SU-DHL-6 (cell line): ENCODE measurements around the gene PI4KA.

Experiments used
- H2AFZ ChIP-seq: fragments of 200-600 bp; sonication (generic); 2 replicates; pipeline ENCODE4 v1.6.1; 2014; ENCODE audit warnings: low read depth, mild to moderate bottlenecking, moderate library complexity, mixed read lengths, antibody characterized with exemption, low read length; ENCODE audit not compliant: severe bottlenecking
- H3F3A ChIP-seq: fragments of 200-600 bp; shearing (Covaris generic); 2 replicates; pipeline ENCODE4 v1.6.0; 2016; ENCODE audit warnings: antibody characterized with exemption, mild to moderate bottlenecking; ENCODE audit not compliant: insufficient read depth
- H3K27ac ChIP-seq: fragments of 200-600 bp; sonication (generic); 2 replicates; pipeline ENCODE4 v1.5.1; 2016; ENCODE audit warnings: low read depth, mild to moderate bottlenecking, low read length, moderate library complexity, mixed read lengths
- H3K27me3 ChIP-seq: fragments of 200-600 bp; sonication (generic), shearing (Covaris generic); 2 replicates; pipeline ENCODE4 v1.6.0; 2014; ENCODE audit warnings: mild to moderate bottlenecking, low read length
- H3K36me3 ChIP-seq: fragments of 200-600 bp; sonication (generic); 2 replicates; pipeline ENCODE4 v1.6.1; 2014; ENCODE audit warnings: mild to moderate bottlenecking, low read length, mixed read lengths
- H3K4me2 ChIP-seq: fragments of 300-600, 200-600 bp; shearing (Covaris generic), sonication (generic); 2 replicates; pipeline ENCODE4 v1.6.0; 2014; ENCODE audit warnings: low read length, low read depth, mild to moderate bottlenecking; ENCODE audit not compliant: poor library complexity, severe bottlenecking
- H3K4me3 ChIP-seq: fragments of 200-600 bp; sonication (generic); 2 replicates; pipeline ENCODE4 v1.5.1; 2014; ENCODE audit warnings: antibody characterized with exemption, low read length, mild to moderate bottlenecking, mixed read lengths; ENCODE audit not compliant: insufficient read depth, poor library complexity, severe bottlenecking
- H3K79me2 ChIP-seq: fragments of 200-600 bp; sonication (generic); 2 replicates; pipeline ENCODE4 v1.6.1; 2014; ENCODE audit warnings: mild to moderate bottlenecking, low read length, moderate library complexity; ENCODE audit not compliant: insufficient read depth
- H3K9ac ChIP-seq: fragments of 200-600 bp; sonication (generic); 2 replicates; pipeline ENCODE4 v1.7.0; 2014; ENCODE audit warnings: mild to moderate bottlenecking, low read length
- H3K9me2 ChIP-seq: fragments of 200-600 bp; sonication (generic); replicated peaks from 2 replicates; pipeline ENCODE4 v1.6.1; 2014; ENCODE audit warnings: low read length; ENCODE audit not compliant: insufficient read depth
- H3K9me3 ChIP-seq: fragments of 200-600 bp; sonication (generic); 2 replicates; pipeline ENCODE4 v1.6.1; 2014; ENCODE audit warnings: low read length, mixed read lengths; ENCODE audit not compliant: insufficient read depth
- H4K20me1 ChIP-seq: fragments of 200-600 bp; sonication (generic); 2 replicates; pipeline ENCODE4 v1.6.1; 2014; ENCODE audit warnings: low read depth, mild to moderate bottlenecking, antibody characterized with exemption, low read length, moderate library complexity, mixed read lengths
- EZH2phosphoT487 ChIP-seq: fragments of 200-600 bp; sonication (generic), shearing (Covaris generic); conservative IDR thresholded peaks from 2 replicates; pipeline ENCODE4 v1.6.1; 2018; ENCODE audit warnings: mild to moderate bottlenecking, antibody characterized with exemption, low read length, moderate library complexity, mixed read lengths
- TF ChIP-seq, protein P1 (sequence below): fragments of 200-600 bp; sonication (generic); IDR thresholded peaks from one replicate; pipeline ENCODE4 v1.5.1; 2017; ENCODE audit warnings: antibody characterized with exemption, mild to moderate bottlenecking, low read length, moderate library complexity; ENCODE audit not compliant: insufficient read depth, poor library complexity, severe bottlenecking

The PI4KA gene

DNA sequence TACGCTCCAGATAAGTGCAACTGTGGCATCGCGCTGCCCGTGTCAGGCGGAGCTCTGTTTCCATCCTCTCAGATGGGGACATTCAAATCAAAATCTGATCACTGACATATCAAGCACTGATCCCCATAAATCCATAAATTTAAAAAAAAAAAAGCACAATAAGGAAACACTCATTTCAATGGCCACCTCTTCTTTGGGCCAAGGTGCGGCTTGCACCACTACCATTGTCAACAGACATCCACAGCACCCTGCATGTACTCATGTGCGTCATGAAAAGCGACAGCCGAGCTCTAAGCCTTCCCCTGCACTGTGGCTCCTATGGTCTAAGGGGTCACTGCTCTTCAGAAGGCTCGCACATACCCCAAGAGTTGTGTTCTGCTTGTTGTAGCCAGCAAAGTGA, 111.4 kb downstream of the PI4KA start:
- H3K4me3 ChIP-seq: no peak overlapping the region
- H3K9ac ChIP-seq: no peak overlapping the region
- H3K9me2 ChIP-seq: no peaks in the 10 kb centered on the region
- H3K4me2 ChIP-seq: no peak overlapping the region
- H2AFZ ChIP-seq: no peak overlapping the region
- TF ChIP-seq, protein P1, sequence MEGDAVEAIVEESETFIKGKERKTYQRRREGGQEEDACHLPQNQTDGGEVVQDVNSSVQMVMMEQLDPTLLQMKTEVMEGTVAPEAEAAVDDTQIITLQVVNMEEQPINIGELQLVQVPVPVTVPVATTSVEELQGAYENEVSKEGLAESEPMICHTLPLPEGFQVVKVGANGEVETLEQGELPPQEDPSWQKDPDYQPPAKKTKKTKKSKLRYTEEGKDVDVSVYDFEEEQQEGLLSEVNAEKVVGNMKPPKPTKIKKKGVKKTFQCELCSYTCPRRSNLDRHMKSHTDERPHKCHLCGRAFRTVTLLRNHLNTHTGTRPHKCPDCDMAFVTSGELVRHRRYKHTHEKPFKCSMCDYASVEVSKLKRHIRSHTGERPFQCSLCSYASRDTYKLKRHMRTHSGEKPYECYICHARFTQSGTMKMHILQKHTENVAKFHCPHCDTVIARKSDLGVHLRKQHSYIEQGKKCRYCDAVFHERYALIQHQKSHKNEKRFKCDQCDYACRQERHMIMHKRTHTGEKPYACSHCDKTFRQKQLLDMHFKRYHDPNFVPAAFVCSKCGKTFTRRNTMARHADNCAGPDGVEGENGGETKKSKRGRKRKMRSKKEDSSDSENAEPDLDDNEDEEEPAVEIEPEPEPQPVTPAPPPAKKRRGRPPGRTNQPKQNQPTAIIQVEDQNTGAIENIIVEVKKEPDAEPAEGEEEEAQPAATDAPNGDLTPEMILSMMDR: no peak
- TF ChIP-seq EZH2phosphoT487: no peak
- H3K27me3 ChIP-seq: no peaks in the 10 kb centered on the region
- no peaks in the 10 kb centered on the region for H4K20me1 ChIP-seq
- no peaks in the 10 kb centered on the region for H3K9me3 ChIP-seq
- no peaks in the 10 kb centered on the region for H3K36me3 ChIP-seq
- no peaks in the 10 kb centered on the region for H3F3A ChIP-seq
- no peaks in the 10 kb centered on the region for H3K79me2 ChIP-seq
- no peak overlapping the region; the same call in 1 of the 2 replicates for H3K27ac ChIP-seq

DNA sequence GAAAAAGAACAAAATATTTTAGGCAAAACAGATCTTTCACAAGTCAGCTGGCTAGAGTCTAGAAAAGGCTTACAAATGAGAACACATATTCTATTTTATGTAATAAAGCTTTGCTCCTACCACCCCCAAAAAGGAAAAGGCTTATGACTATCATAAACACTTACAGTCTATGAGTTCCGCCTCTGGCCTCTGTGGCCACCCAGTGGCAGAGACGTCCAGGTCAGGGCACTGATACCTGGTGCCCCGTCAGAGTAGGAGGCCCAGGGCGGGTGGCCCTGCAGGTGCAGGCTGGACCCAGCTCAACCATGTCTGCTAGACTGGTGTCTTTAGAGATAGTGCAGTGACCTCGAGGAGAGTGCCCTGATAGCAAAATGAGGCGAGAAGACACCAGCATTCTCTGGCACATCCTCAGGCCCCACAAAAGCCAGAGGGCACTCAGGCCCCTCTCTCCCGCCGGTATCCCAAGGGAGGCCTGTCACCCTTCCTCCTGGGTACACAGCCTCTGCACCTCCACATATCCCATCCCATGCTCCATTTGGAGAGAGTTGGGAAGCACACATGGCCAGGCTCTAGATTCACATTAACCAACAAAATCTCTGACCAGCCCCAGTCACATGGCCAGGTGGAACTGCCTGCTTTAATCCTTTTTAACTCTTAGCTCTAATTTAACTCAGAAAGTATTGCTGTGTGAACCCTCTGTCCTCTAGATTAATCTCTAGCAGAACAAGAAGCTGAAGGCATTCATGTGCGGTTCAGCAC, 112.0 kb downstream of the PI4KA start:
- no peak overlapping the region for H3K27ac ChIP-seq
- no peaks in the 10 kb centered on the region for H3K9me2 ChIP-seq
- no peak overlapping the region for H3K9ac ChIP-seq
- H3K79me2 ChIP-seq: no peaks in the 10 kb centered on the region
- H4K20me1 ChIP-seq: no peaks in the 10 kb centered on the region
- H3K4me2 ChIP-seq: no peak overlapping the region
- H3K9me3 ChIP-seq: no peaks in the 10 kb centered on the region
- H3F3A ChIP-seq: no peaks in the 10 kb centered on the region
- no peak overlapping the region for H3K4me3 ChIP-seq
- no peak overlapping the region for H2AFZ ChIP-seq
- H3K36me3 ChIP-seq: no peaks in the 10 kb centered on the region
- TF ChIP-seq EZH2phosphoT487: no peak
- TF ChIP-seq, protein P1: no peak
- no peaks in the 10 kb centered on the region for H3K27me3 ChIP-seq

DNA sequence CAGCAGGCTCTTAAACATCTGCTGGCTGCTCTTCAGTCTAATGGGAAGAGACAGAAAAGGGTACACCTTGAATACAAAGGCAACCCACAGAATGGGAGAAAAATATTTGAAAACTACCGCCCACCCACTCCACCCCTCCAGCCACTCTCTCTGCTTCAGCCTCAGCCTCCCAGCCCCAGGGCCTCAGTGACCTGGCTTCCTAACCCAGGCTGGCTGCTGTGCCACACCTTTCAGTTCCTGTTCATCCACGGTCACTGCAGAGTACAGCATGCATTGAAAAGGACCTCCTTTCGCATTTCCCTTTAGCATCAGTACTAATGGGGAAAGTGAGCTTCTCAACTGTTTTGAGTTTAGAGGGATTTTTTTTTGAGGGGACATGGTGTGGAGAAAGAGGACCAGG, 113.5 kb downstream of the PI4KA start:
- Histone ChIP-seq H3K79me2 (no peaks in the 10 kb centered on the region), H3K4me3 (no peak overlapping the region), H2AFZ (no peak overlapping the region), H3K9me2 (no peaks in the 10 kb centered on the region), H3K27me3 (no peaks in the 10 kb centered on the region), H3K36me3 (0 out of 2 replicates have a peak, but pooled peaks cover 4% of the 10 kb centered on the region), H3K27ac (no peak overlapping the region), H3K9me3 (no peaks in the 10 kb centered on the region), H3F3A (no peaks in the 10 kb centered on the region), H3K4me2 (no peak overlapping the region), H3K9ac (no peak overlapping the region), H4K20me1 (no peaks in the 10 kb centered on the region)
- TF ChIP-seq EZH2phosphoT487: no peak
- TF ChIP-seq, protein P1: no peak
